HepG2 (cell line): ENCODE results near the gene MFN2. TPM values are rescaled to one million over a fixed set of nuclear protein-coding genes. Genes with fewer than 3 reads are reported as not detected.

Experiments
- AKAP8 ChIP-seq: sonication (generic); formaldehyde crosslinking; IDR thresholded peaks from 2 replicates; pipeline ENCODE4 v1.5.1; 2020; ENCODE audit warnings: mild to moderate bottlenecking, missing genetic modification reagents
- AKNA ChIP-seq: sonication (generic); formaldehyde crosslinking; IDR thresholded peaks from 2 replicates; pipeline ENCODE4 v1.4.0; 2020; ENCODE audit warnings: missing genetic modification reagents, borderline replicate concordance
- JUND ChIP-seq: sonication (generic); formaldehyde crosslinking; IDR thresholded peaks from 2 replicates; pipeline ENCODE4 v1.8.0; 2022; ENCODE audit warnings: mild to moderate bottlenecking, missing genetic modification reagents
- MTA3 ChIP-seq: sonication (generic); formaldehyde crosslinking; IDR thresholded peaks from 2 replicates; pipeline ENCODE4 v1.4.0; 2020; ENCODE audit warnings: missing genetic modification reagents
- MXI1 ChIP-seq: IDR thresholded peaks from 3 replicates; pipeline ENCODE4 v1.6.1; 2012; ENCODE audit warnings: low read depth, low read length, inconsistent platforms, borderline replicate concordance
- MYNN ChIP-seq: sonication (generic); formaldehyde crosslinking; IDR thresholded peaks from 2 replicates; pipeline ENCODE4 v1.4.0; 2020; ENCODE audit warnings: mild to moderate bottlenecking, low read depth, missing genetic modification reagents
- NONO ChIP-seq, 2 experiments: fragments of 450-650 bp in 1 of 2; sonication (generic) in 1 of 2; formaldehyde crosslinking in 1 of 2; IDR thresholded peaks in 1 of 2; conservative IDR thresholded peaks in 1 of 2; 2 replicates each; pipeline versions ENCODE4 v1.6.1 to v1.8.0; 2017 to 2022; ENCODE audit warnings: mild to moderate bottlenecking in 1 of 2, missing genetic modification reagents in 1 of 2, moderate library complexity in 1 of 2
- PHF8 ChIP-seq: sonication (generic); formaldehyde crosslinking; IDR thresholded peaks from 2 replicates; pipeline ENCODE4 v1.5.0; 2020; ENCODE audit warnings: missing genetic modification reagents
- RARA ChIP-seq: IDR thresholded peaks from 2 replicates; pipeline ENCODE4 v1.6.1; 2016; ENCODE audit warnings: missing genetic modification reagents, missing compliant biosample characterization
- ZBTB4 ChIP-seq: sonication (generic); formaldehyde crosslinking; IDR thresholded peaks from 2 replicates; pipeline ENCODE4 v1.4.0; 2020; ENCODE audit warnings: missing genetic modification reagents, mild to moderate bottlenecking, borderline replicate concordance
- ZMAT3 ChIP-seq: sonication (generic); formaldehyde crosslinking; conservative IDR thresholded peaks from 2 replicates; pipeline ENCODE4 v1.7.0; 2021; ENCODE audit warnings: missing genetic modification reagents
- ZNF230 ChIP-seq: sonication (generic); formaldehyde crosslinking; IDR thresholded peaks from 2 replicates; pipeline ENCODE4 v1.4.0; 2020; ENCODE audit warnings: mild to moderate bottlenecking, missing genetic modification reagents
- ZNF576 ChIP-seq: sonication (generic); formaldehyde crosslinking; IDR thresholded peaks from 2 replicates; pipeline ENCODE4 v1.4.0; 2020; ENCODE audit warnings: mild to moderate bottlenecking, missing genetic modification reagents
- ZNF800 ChIP-seq: sonication (generic); formaldehyde crosslinking; IDR thresholded peaks from 2 replicates; pipeline ENCODE4 v1.4.0; 2020; ENCODE audit warnings: missing genetic modification reagents
- polyA plus RNA-seq, 8 experiments: library from polyadenylated mRNA; depleted of rRNA in 3 of 8; stranded (reverse) in 7 of 8; unstranded in 1 of 8; fragments of >200 nt; fragmentation: Illumina TruSeq in 4 of 8; extraction: Trizol in 4 of 8; gene quantifications; 2 replicates each; pipeline versions ENCODE4 v1.2.1 to v1.2.3, GENCODE V29; 2011 to 2016; ENCODE audit warnings: low read depth in 4 of 8, missing spikeins in 1 of 8, mixed read lengths in 1 of 8; ENCODE audit not compliant: insufficient read depth in 1 of 8
- total RNA-seq, 5 experiments: library from RNA; depleted of rRNA; stranded (reverse); fragments of >200 nt; fragmentation: Illumina TruSeq; extraction: Trizol; gene quantifications; 2 replicates each; pipeline ENCODE4 v1.2.3, GENCODE V29; 2016; ENCODE audit warnings: low read depth in 1 of 5

MFN2 gene
- total and polyA plus RNA-seq, 2 of the 13 experiments (the other 11 are each of a cell fraction or from before 2014, with no cell fraction given) = 38.7 to 60.9 TPM

- no peak for TF ChIP-seq ZNF800 (CRISPR knock-in tag)
- no peak for TF ChIP-seq ZMAT3 (CRISPR knock-in tag)
- TF ChIP-seq AKAP8 (CRISPR knock-in tag) = no peak
- no peak for TF ChIP-seq JUND
- TF ChIP-seq MXI1 = no peak
- TF ChIP-seq RARA (CRISPR knock-in tag) = peak; percentile 32; the same call in 1 of the 2 replicates
- no peak for TF ChIP-seq MTA3 (CRISPR knock-in tag)
- TF ChIP-seq MYNN (CRISPR knock-in tag) = no peak
- no peak for TF ChIP-seq ZNF230 (CRISPR knock-in tag)
- TF ChIP-seq ZBTB4 (CRISPR knock-in tag) = no peak
- TF ChIP-seq PHF8 (CRISPR knock-in tag) = no peak
- no peak for TF ChIP-seq ZNF576 (CRISPR knock-in tag)
- TF ChIP-seq NONO (IDR thresholded peaks at IDR 0.05) = no peak
- no peak for TF ChIP-seq NONO (CRISPR knock-in tag; conservative IDR thresholded peaks at IDR 0.05)
- no peak for TF ChIP-seq AKNA
These were observed 39.9 kb upstream of the MFN2 start (continued) for GRCh38 chr1:11940260-11940921.
